GM23338 (cell line): Measurements from ENCODE around the gene ZNF451. TPM values are rescaled to one million over a fixed set of nuclear protein-coding genes. Genes with fewer than 3 reads are reported as not detected.

Source experiments
- ATAC-seq: fragments of 200-7000 bp; cut with Tn5 transposase; 3 replicates; pipeline ENCODE4 v1.9.1; 2020
- DNase-seq: peaks from one replicate; pipeline ENCODE4 v3.0.0-alpha.2; 2015; ENCODE audit warnings: low spot score
- H2AFZ ChIP-seq: fragments of 200-600 bp; sonication (generic); 2 replicates; pipeline ENCODE4 v1.8.0; 2016; ENCODE audit warnings: antibody characterized with exemption, mild to moderate bottlenecking, moderate library complexity
- H3F3A ChIP-seq: fragments of 200-600 bp; sonication (generic); replicated peaks from 2 replicates; pipeline ENCODE4 v1.8.0; 2017; ENCODE audit warnings: antibody characterized with exemption, mixed run types, low read depth
- H3K27ac ChIP-seq: fragments of 200-600 bp; sonication (generic); 2 replicates; pipeline ENCODE4 v1.6.1; 2016; ENCODE audit warnings: low read depth
- H3K27me3 ChIP-seq: fragments of 200-600 bp; sonication (generic); 2 replicates; pipeline ENCODE4 v1.8.0; 2016; ENCODE audit warnings: mild to moderate bottlenecking, mixed run types, moderate library complexity; ENCODE audit not compliant: insufficient read depth
- H3K36me3 ChIP-seq: fragments of 200-600 bp; sonication (generic); 2 replicates; pipeline ENCODE4 v1.8.0; 2016; ENCODE audit warnings: mild to moderate bottlenecking; ENCODE audit not compliant: insufficient read depth
- H3K4me1 ChIP-seq: fragments of 200-600 bp; sonication (generic); 2 replicates; pipeline ENCODE4 v1.8.0; 2016; ENCODE audit warnings: mild to moderate bottlenecking, moderate library complexity; ENCODE audit not compliant: insufficient read depth
- H3K4me2 ChIP-seq: fragments of 200-600 bp; sonication (generic); 2 replicates; pipeline ENCODE4 v1.7.1; 2017; ENCODE audit warnings: mixed run types
- H3K4me3 ChIP-seq: fragments of 200-600 bp; sonication (generic); 2 replicates; pipeline ENCODE4 v1.6.1; 2016; ENCODE audit warnings: mixed run types
- H3K79me2 ChIP-seq: fragments of 200-600 bp; sonication (generic); replicated peaks from 2 replicates; pipeline ENCODE4 v1.8.0; 2017; ENCODE audit warnings: mild to moderate bottlenecking; ENCODE audit not compliant: insufficient read depth
- H3K9me2 ChIP-seq: fragments of 200-600 bp; sonication (generic); 2 replicates; pipeline ENCODE4 v1.8.0; 2017; ENCODE audit not compliant: insufficient read depth
- H4K20me1 ChIP-seq: fragments of 200-600 bp; sonication (generic); replicated peaks from 2 replicates; pipeline ENCODE4 v1.8.0; 2017; ENCODE audit warnings: mild to moderate bottlenecking; ENCODE audit not compliant: insufficient read depth
- H3K27ac Mint-ChIP-seq: 2 replicates; pipeline ENCODE4 v1.8.0; 2020; ENCODE audit warnings: inconsistent platforms, mild to moderate bottlenecking, moderate library complexity, mixed read lengths
- H3K27me3 Mint-ChIP-seq: 3 replicates; pipeline ENCODE4 v1.8.0; 2022; ENCODE audit warnings: low read depth, mild to moderate bottlenecking, moderate library complexity, mixed read lengths, inconsistent platforms; ENCODE audit not compliant: insufficient read depth, poor library complexity
- H3K36me3 Mint-ChIP-seq: 3 replicates; pipeline ENCODE4 v1.8.0; 2021; ENCODE audit warnings: low read depth, mild to moderate bottlenecking, inconsistent platforms, moderate library complexity, mixed read lengths
- H3K4me1 Mint-ChIP-seq: 3 replicates; pipeline ENCODE4 v1.8.0; 2020; ENCODE audit warnings: mild to moderate bottlenecking, inconsistent platforms, mixed read lengths
- H3K4me3 Mint-ChIP-seq: 3 replicates; pipeline ENCODE4 v1.8.0; 2021; ENCODE audit warnings: moderate library complexity, mild to moderate bottlenecking, inconsistent platforms, mixed read lengths
- H3K9me3 Mint-ChIP-seq: 3 replicates; pipeline ENCODE4 v1.8.0; 2020; ENCODE audit warnings: moderate library complexity, mild to moderate bottlenecking, inconsistent platforms, mixed read lengths
- ETS1 ChIP-seq: IDR thresholded peaks from 2 replicates; pipeline ENCODE4 v1.6.1; 2016; ENCODE audit warnings: antibody characterized with exemption
- NANOG ChIP-seq: IDR thresholded peaks from 2 replicates; pipeline ENCODE4 v1.6.1; 2016; ENCODE audit warnings: antibody characterized with exemption, borderline replicate concordance
- ZNF114 ChIP-seq: fragments of 250-450 bp; sonication (Bioruptor Pico); IDR thresholded peaks from 2 replicates; pipeline ENCODE4 v1.5.0; 2020; ENCODE audit warnings: mild to moderate bottlenecking, moderate library complexity
- ZNF331 ChIP-seq: fragments of 250-450 bp; sonication (Bioruptor Pico); IDR thresholded peaks from 2 replicates; pipeline ENCODE4 v1.5.0; 2020; ENCODE audit warnings: low read depth, mild to moderate bottlenecking, moderate library complexity
- ZNF462 ChIP-seq: fragments of 250-450 bp; sonication (Bioruptor Pico); IDR thresholded peaks from 2 replicates; pipeline ENCODE4 v1.5.0; 2020; ENCODE audit warnings: mild to moderate bottlenecking, moderate library complexity
- polyA plus RNA-seq: library from polyadenylated mRNA; unstranded; fragments of >200 nt; fragmentation: Nextera tagmentation; extraction: Ambion mirVana; gene quantifications from 2 replicates; pipeline ENCODE4 v1.2.1, GENCODE V29; 2016
- total RNA-seq: library from RNA; depleted of rRNA; stranded (reverse); fragments of >200 nt; shearing (Covaris generic); gene quantifications from 2 replicates; pipeline ENCODE4 v1.2.3, GENCODE V29; 2014

ZNF451 gene
- total and polyA plus RNA-seq, 2 experiments from 2014 or later, result 44.8 to 54.1 TPM

- peak overlapping the region; percentile 91 for H2AFZ ChIP-seq
- no peaks in the 10 kb centered on the region for H3K9me2 ChIP-seq
- H3K36me3 Mint-ChIP-seq, result no peaks in the 10 kb centered on the region
- peak overlapping the region; percentile 81; the same call in 1 of the 2 replicates for H3K27ac Mint-ChIP-seq
- no peak for TF ChIP-seq ETS1
- TF ChIP-seq ZNF114 (CRISPR knock-in tag), result no peak
- no peak for TF ChIP-seq NANOG
- no peak for TF ChIP-seq ZNF331 (CRISPR knock-in tag)
- peaks cover 23% of the 10 kb centered on the region for H3K4me1 ChIP-seq
- 0 out of 2 replicates have a peak, but pooled peaks cover 3% of the 10 kb centered on the region for H3F3A ChIP-seq
- H4K20me1 ChIP-seq, result no peaks in the 10 kb centered on the region
- H3K4me3 ChIP-seq, result peak overlapping the region; percentile 75
- peaks cover 39% of the 10 kb centered on the region for H3K4me1 Mint-ChIP-seq
- peak overlapping the region; percentile 80 for H3K4me2 ChIP-seq
- H3K4me3 Mint-ChIP-seq, result peak overlapping the region; percentile 94
- H3K9me3 Mint-ChIP-seq, result no peaks in the 10 kb centered on the region
- H3K27me3 Mint-ChIP-seq, result peaks cover 8% of the 10 kb centered on the region
- DNase-seq (peak; percentile 51), ATAC-seq (peak; percentile 23)
- peaks cover 44% of the 10 kb centered on the region for H3K79me2 ChIP-seq
- peaks cover 5% of the 10 kb centered on the region; the same call in 1 of the 2 replicates for H3K36me3 ChIP-seq
- H3K27ac ChIP-seq, result no peak overlapping the region
- peaks cover 12% of the 10 kb centered on the region for H3K27me3 ChIP-seq
Observed at GRCh38 chr6:57173056-57173885, 83.3 kb downstream of the ZNF451 start.

GRCh38 chr6:57173886-57174510, 84.0 kb downstream of the ZNF451 start:
- no peaks in the 10 kb centered on the region for H3K36me3 ChIP-seq
- H3K9me2 ChIP-seq, result no peaks in the 10 kb centered on the region
- DNase-seq (peak; percentile 60), ATAC-seq (peak; percentile 4)
- 0 out of 2 replicates have a peak, but pooled peaks cover 3% of the 10 kb centered on the region for H3F3A ChIP-seq
- H2AFZ ChIP-seq, result no peak overlapping the region
- H3K27me3 Mint-ChIP-seq, result peaks cover 8% of the 10 kb centered on the region
- no peak overlapping the region for H3K27ac ChIP-seq
- H3K4me2 ChIP-seq, result peak overlapping the region; percentile 80
- peak overlapping the region; percentile 87 for H3K27ac Mint-ChIP-seq
- no peaks in the 10 kb centered on the region for H3K9me3 Mint-ChIP-seq
- no peaks in the 10 kb centered on the region for H3K36me3 Mint-ChIP-seq
- H3K4me3 Mint-ChIP-seq, result peak overlapping the region; percentile 94
- TF ChIP-seq ZNF462, result peak; percentile 67; the same call in 1 of the 2 replicates
- no peak for TF ChIP-seq ZNF114 (CRISPR knock-in tag)
- H3K4me3 ChIP-seq, result peak overlapping the region; percentile 75
- peaks cover 1% of the 10 kb centered on the region; the same call in 1 of the 2 replicates for H4K20me1 ChIP-seq
- H3K79me2 ChIP-seq, result peaks cover 51% of the 10 kb centered on the region
- H3K4me1 Mint-ChIP-seq, result peaks cover 39% of the 10 kb centered on the region
- peaks cover 23% of the 10 kb centered on the region for H3K4me1 ChIP-seq
- H3K27me3 ChIP-seq, result peaks cover 12% of the 10 kb centered on the region
